Lower leg skin (tissue), 3 donors: Measurements from ENCODE around the gene KIAA1671.

ENCODE experiments used
- POLR2A ChIP-seq, 2 donors: fragments of 450-650 bp; IDR thresholded peaks; one replicate each; pipeline ENCODE4 v1.6.1; 2016 to 2017; ENCODE audit warnings: antibody characterized with exemption in 2 of 2, mild to moderate bottlenecking in 1 of 2, moderate library complexity in 1 of 2
- TF ChIP-seq, protein P1 (sequence below), 3 donors: fragments of 450-650 bp; IDR thresholded peaks; one replicate each; pipeline ENCODE4 v1.5.1; 2016; ENCODE audit warnings: antibody characterized with exemption in 3 of 3, mild to moderate bottlenecking in 3 of 3, moderate library complexity in 2 of 3

DNA sequence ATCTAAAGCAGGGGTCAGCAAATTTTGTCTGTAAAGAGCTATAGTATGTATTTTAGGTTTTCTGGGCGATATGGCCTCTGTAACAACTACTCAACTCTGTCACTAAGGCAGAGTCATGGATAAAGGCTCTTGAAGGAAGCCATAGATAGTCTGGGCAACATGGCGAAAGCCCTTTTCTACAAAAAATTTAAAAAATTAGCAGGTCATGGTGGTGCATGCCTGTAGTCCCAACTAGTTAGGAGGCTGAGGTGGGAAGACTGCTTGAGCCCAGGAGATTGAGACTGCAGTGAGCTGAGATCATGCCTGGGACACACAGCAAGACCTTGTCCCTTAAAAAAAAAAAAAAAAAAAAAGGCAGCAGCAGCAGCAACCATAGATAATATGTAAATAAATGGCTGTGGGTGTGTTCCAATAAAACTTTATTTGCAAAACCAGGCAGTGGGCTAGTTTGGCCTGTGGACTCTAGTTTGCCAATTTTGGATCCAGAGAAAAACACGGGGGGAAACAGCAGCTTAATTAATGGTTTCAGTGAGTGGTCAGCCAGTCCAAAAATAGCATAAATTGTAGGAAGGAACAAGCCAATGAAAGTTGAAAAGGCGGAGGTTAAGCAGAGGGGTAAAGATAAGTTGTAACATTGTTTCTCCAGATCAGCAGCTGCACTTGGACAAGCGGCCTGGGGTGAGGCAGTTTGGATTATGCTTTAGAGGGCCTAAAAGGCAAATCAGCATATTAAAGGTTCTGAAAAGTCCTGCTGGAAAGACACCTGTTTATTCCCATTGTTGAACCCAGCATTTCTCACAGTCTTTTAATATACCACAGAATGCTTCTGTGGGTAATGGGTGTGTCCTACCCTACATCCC lies 62.6 kb downstream of the KIAA1671 start:
- TF ChIP-seq, protein P1, sequence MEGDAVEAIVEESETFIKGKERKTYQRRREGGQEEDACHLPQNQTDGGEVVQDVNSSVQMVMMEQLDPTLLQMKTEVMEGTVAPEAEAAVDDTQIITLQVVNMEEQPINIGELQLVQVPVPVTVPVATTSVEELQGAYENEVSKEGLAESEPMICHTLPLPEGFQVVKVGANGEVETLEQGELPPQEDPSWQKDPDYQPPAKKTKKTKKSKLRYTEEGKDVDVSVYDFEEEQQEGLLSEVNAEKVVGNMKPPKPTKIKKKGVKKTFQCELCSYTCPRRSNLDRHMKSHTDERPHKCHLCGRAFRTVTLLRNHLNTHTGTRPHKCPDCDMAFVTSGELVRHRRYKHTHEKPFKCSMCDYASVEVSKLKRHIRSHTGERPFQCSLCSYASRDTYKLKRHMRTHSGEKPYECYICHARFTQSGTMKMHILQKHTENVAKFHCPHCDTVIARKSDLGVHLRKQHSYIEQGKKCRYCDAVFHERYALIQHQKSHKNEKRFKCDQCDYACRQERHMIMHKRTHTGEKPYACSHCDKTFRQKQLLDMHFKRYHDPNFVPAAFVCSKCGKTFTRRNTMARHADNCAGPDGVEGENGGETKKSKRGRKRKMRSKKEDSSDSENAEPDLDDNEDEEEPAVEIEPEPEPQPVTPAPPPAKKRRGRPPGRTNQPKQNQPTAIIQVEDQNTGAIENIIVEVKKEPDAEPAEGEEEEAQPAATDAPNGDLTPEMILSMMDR (IDR thresholded peaks at IDR 0.05): no peak
- TF ChIP-seq POLR2A (IDR thresholded peaks at IDR 0.05): no peak
